TTC549 (cell line): ENCODE measurements around the gene ORM2.

ENCODE experiments used
- FAIRE-seq: peaks from 2 replicates; lab custom pipeline; 2012; peaks lifted over from hg19 to GRCh38; lab: Jason Lieb, UNC

Gene ORM2

DNA sequence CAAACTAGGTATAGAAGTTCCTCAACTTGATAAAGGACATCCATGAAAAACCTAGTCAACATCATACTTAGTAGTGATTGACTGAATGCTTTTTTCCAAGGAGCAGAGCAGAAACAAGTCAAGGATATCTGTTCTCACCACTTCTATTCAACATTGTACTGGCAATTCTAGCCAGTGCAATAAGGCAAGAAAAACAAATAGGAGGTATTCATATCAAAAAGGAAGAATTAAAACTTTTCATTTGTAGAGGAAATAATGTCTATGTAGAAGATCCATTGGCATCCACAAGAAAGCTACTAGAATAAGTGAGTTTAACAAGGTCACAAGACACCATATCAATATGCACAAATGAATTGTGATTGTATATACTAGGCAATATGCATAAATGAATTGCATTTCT is 35.0 kb upstream of the ORM2 start:
- FAIRE-seq: no peak

DNA sequence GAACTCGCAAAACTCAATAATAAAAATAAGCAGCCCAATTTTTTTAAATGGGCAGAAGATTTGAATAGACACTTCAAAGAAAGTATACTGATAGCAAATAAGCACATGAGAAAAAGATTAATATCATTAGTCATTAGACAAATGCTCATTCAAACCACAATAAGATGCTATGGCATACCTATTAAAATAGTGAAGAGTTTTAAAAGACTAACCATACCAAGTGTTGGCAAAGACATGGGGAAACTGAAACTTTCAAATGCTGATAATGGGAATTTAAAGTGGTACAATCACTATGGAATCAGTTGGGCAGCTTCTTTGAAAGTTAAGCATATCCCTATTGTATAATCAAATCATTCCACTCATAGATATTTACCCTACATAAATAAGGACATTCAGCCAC is 33.3 kb upstream of the ORM2 start:
- FAIRE-seq: no peak

DNA sequence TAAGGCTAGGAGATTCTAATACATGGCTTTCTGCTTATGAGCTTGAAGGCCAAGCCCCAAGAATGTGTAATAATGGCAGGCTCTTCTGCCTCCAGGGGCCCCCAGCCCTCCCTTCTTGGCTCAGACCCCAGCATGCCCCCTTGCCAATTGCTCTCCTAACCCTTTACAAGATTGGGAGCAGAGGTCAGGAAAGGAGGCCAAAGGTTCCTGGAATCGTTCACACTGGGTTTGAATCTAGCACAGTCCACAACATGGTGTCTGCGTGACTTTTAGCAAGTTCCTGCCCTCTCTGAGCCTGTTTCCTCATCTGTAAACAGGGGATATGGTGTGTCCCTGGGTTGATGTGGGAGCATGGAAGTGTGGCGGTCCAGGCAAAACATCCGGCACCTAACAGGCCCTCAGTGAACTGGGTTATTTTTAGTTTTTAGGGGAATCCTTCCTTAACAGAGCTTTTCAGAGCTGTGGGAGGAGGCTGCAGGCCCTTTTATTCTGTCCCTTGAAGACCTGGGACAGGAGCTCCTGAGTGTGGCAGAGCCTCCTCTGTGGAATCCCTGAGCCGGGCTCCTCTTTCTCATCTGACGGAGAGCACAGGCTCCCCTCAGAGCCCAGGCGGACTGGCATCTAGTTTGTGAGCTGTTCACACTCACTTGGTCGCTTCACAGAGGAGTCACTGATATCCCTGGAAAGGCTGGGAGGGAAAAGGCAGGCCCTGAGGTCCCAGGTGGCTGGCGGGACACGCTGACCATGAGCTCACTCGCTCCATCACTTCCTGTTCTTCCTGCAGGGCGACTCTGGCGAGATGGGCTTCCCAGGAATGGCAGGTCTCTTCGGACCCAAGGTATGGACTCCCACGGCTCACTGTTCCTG is 30.1 kb upstream of the ORM2 start:
- no peak for FAIRE-seq

GRCh38 chr9:114300153-114300845 is 29.4 kb upstream of the ORM2 start:
- no peak for FAIRE-seq

DNA sequence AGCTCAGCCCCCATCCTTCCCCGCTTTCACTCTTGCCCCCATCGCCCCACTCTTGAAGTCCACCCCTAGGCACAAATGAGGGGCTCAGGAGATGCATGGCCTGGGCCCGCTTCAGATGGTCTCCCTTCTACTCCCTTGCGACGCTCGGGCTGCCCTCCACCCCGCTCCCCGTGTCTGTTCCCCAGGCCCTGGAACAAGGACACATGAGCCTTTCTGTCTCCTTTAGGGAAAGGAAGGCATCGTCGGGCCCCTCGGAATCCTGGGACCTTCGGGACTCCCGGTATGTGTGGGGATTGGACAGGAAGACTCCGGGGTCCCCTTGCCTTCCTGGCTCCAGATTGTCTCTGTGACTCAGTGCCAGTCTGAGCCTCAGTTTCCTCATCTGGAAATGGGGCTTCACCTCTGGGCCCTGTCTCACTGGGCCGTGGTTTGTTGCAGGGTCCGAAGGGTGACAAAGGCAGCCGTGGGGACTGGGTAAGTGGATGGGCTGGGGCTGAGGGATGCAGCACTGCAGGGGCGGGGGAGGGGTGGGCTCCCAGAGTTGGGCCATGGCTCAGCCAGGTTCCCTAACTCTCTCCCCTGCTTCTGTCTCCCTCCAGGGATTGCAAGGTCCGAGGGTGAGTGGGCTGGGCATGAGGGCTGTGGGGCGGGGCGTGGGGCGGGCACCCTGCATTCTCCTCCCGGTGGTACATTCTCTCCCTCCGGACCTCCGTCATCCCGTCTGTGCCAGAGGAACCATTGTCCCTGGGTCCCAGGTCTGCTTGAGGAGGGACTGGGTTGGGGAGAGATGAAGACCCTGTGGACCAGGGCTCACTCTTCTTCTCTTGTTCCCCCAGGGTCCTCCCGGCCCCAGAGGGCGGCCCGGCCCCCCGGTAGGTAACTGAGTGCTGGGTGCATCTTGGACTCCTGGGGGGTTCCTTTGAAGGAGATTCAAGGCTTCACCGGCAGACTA is 28.5 kb upstream of the ORM2 start:
- FAIRE-seq: no peak

- no peak for FAIRE-seq
These were observed 27.7 kb upstream of the ORM2 start for GRCh38 chr9:114301798-114302565.

DNA sequence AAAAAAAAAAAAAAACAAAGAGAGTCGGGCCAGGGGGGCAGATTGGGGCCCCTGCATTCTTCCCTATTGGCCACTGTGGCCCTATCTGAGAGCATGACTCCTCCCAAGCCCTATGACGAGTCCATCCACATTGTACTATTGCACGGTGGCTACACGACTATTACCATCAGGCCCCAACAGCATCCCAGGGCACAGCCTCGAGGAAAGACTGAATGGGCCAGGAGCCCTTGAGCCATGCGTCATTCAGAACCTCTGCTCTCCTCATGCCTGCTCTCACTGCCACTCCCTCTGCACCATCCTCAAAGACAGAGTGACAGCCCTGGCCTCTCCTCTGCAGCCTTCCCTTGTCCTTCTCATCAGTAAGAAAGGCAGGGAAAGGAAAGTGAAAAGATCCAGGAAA is 26.9 kb upstream of the ORM2 start:
- no peak for FAIRE-seq

- FAIRE-seq: no peak
These were observed 26.1 kb upstream of the ORM2 start for GRCh38 chr9:114303571-114303970.

DNA sequence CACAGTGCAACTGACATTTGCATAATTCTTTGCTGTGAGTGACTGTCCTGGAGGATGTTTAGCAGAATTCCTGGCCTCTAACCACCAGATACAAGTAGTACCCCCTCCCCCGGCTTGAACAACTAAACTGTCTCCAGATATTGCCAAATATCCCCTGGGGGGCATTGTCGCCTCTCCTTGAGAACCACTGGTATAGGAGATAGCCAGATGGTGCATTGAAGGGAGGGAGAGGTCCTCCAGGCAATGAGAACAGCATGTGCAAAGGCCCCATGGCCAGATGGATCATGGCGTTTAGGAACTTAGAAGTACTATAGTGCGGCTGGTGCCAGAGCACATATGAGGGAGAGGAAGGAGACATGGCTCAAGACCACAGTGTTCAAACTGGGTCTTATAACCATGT is 25.7 kb upstream of the ORM2 start:
- FAIRE-seq: no peak

GRCh38 chr9:114304416-114305188 is 25.1 kb upstream of the ORM2 start:
- no peak for FAIRE-seq

DNA sequence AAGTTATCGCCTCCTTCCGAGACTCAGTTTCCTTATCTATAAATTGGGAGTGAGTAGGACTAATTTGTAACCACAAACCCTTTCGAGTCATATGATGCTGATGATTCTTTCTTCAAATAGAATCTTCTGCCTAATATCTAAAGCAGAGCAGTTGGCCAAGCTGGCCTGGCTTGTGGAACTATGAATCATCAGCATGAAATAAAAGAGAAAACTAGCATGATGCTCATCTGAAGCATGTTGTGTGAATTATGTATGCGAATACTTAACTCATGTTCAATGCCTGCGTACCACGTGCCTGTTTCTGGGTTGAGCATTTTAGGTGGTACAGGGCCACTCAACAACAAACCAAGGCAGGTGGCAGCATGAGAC is 21.8 kb upstream of the ORM2 start:
- no peak for FAIRE-seq

- no peak for FAIRE-seq
These were observed 21.2 kb upstream of the ORM2 start for GRCh38 chr9:114308361-114308950.

DNA sequence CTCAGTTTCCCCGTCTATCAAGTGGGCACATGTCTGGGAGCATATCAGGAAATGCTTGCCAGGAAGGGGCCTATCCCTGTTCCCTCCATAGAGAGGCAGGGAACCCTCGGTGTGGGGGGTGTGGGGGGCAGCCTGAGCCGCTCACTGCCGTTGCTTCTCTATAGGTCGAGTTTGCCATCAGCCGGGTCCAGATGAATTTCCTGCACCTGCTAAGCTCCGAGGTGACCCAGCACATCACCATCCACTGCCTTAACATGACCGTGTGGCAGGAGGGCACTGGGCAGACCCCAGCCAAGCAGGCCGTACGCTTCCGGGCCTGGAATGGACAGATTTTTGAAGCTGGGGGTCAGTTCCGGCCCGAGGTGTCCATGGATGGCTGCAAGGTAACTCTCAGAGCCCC is 20.6 kb upstream of the ORM2 start:
- no peak for FAIRE-seq

- no peak for FAIRE-seq
These were observed 18.9 kb upstream of the ORM2 start for GRCh38 chr9:114310471-114311450.

DNA sequence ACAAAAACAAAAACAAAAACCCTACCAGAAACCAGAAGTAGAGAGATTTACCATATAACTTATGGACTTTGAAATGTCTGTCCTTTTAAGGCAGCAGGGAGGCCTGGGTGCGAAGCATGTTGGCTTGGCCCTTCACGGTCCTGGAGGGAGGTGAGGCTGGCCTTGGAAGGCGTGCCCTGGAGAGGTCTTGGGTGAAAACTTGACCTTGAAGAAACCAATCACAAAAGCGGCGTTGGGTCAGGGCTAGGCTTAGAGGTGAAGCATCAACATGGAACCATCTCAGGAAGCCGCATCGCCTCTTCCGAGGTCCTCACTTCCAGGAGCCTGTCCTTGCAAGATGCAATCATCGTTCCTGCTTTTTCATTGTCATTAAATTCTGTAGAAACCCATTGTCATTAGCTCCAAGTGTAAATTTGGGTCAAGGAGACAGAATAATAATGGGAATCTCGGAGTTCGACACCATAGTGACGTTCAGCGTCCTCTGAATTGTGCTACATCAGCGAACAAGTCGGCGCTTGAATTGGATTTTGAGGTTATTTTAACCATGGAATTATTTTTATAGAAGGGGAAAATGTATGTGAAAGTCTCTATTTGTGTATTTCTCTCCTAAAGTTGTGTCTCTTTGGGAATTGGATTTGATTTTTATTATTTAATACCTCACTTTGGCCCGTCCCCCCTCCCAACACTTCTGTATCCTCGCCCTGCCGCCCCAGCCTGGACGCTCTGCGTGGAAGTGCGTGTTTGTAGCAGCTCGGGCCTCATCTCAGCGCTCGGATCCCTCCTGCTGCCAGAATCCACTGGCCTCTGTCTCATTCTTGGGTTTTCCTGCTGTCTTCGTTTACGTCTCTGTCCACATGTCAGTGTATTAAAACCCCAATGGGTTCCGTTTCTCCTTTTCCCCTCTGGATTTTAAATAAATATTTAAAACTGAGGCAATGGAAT is 17.8 kb upstream of the ORM2 start:
- no peak for FAIRE-seq

GRCh38 chr9:114312513-114312875 is 17.2 kb upstream of the ORM2 start:
- no peak for FAIRE-seq

GRCh38 chr9:114313186-114313585 is 16.5 kb upstream of the ORM2 start:
- FAIRE-seq: no peak

GRCh38 chr9:114314256-114314867 is 15.3 kb upstream of the ORM2 start:
- FAIRE-seq: no peak
